ENCODE data around the gene SLC17A9.

DNA sequence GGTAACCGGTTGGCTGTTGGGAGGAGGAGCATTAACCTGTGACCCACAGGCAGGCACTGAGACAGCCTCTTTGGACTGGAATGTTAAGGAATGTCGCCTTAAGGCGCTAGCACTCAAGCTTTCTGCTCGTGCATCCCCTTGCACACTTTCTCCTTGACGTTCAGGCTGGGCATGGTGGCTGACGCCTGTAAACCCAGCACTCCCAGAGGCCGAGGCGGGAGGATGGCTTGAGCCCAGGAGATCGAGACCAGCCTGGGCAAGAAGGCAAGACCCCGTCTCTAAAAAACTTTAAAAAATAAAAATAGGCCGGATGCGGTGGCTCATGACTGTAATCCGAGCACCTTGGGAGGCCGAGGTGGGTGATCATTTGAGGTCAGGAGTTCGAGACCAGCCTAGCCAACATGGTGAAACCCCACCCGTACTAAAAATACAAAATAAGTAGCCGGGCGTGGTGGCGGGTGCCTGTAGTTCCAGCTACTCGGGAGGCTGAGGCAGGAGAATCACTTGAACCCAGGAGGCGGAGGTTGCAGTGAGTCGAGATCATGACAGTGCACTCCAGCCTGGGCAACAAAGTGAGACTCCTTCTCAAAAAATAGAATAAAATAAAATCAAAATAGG is 16.4 kb upstream of the SLC17A9 start:
- TF ChIP-seq EZH2 (IDR thresholded peaks at IDR 0.05; ENCODE audit: insufficient read depth, poor library complexity, severe bottlenecking): no peak
- no peak for TF ChIP-seq EZH2phosphoT487 (IDR thresholded peaks at IDR 0.05; ENCODE audit: insufficient read depth, low read depth)
